Muscle layer of colon (tissue), 2 donors: Measurements from ENCODE around the gene OR4E1.
"Not testable (repeated sequence)": the region's sequence is repeated elsewhere in the genome, so short reads cannot be mapped to it uniquely, and the experiment has no call there.

ENCODE experiments used
- H3K27ac ChIP-seq: one replicate; pipeline ENCODE4 v1.7.0; 2013; ENCODE audit warnings: low read depth, mild to moderate bottlenecking, low read length, moderate library complexity
- H3K27me3 ChIP-seq, 2 donors: one replicate each; pipeline ENCODE4 v1.7.0; 2013; ENCODE audit warnings: low read length in 2 of 2, mild to moderate bottlenecking in 2 of 2; ENCODE audit not compliant: insufficient read depth in 2 of 2, control insufficient read depth in 1 of 2
- H3K36me3 ChIP-seq: one replicate; pipeline ENCODE4 v1.7.0; 2013; ENCODE audit warnings: mild to moderate bottlenecking, low read length; ENCODE audit not compliant: insufficient read depth
- H3K4me1 ChIP-seq: one replicate; pipeline ENCODE4 v1.7.0; 2013; ENCODE audit warnings: mild to moderate bottlenecking, low read length; ENCODE audit not compliant: insufficient read depth
- H3K4me3 ChIP-seq, 2 donors: one replicate each; pipeline ENCODE4 v1.7.0; 2013; ENCODE audit warnings: low read length in 2 of 2, low read depth in 1 of 2, mild to moderate bottlenecking in 1 of 2, moderate library complexity in 1 of 2
- H3K9ac ChIP-seq: one replicate; pipeline ENCODE4 v1.7.0; 2013; ENCODE audit warnings: low read length
- H3K9me3 ChIP-seq: one replicate; pipeline ENCODE4 v1.7.0; 2013; ENCODE audit warnings: mild to moderate bottlenecking, low read length
- donor health status: abdominal sarcoma.
- donor health status: Adenocarcinoma of cecum.

The OR4E1 gene

GRCh38 chr14:21697662-21698061, 24.0 kb upstream of the OR4E1 start:
- H3K4me3 ChIP-seq, H3K27me3 ChIP-seq, H3K36me3 ChIP-seq, H3K9ac ChIP-seq, H3K9me3 ChIP-seq, H3K27ac ChIP-seq, H3K4me1 ChIP-seq: not testable (repeated sequence)

- H3K36me3 ChIP-seq = no peaks in the 10 kb centered on the region
- no peak overlapping the region for H3K9ac ChIP-seq
- no peak overlapping the region for H3K4me3 ChIP-seq
- H3K9me3 ChIP-seq = no peaks in the 10 kb centered on the region
- no peaks in the 10 kb centered on the region for H3K4me1 ChIP-seq
- H3K27me3 ChIP-seq = no peaks in the 10 kb centered on the region
- H3K27ac ChIP-seq = no peak overlapping the region
These were observed 20.8 kb upstream of the OR4E1 start for GRCh38 chr14:21694425-21694824.

GRCh38 chr14:21686468-21686867, 12.8 kb upstream of the OR4E1 start:
- Histone ChIP-seq H3K36me3 (no peaks in the 10 kb centered on the region), H3K4me3 (no peak overlapping the region), H3K27me3 (no peaks in the 10 kb centered on the region), H3K4me1 (no peaks in the 10 kb centered on the region), H3K9ac (no peak overlapping the region), H3K27ac (no peak overlapping the region), H3K9me3 (no peaks in the 10 kb centered on the region)

GRCh38 chr14:21680072-21680471, 6.5 kb upstream of the OR4E1 start:
- Histone ChIP-seq H3K9ac (no peak overlapping the region), H3K4me3 (no peak overlapping the region), H3K27ac (no peak overlapping the region), H3K4me1 (no peaks in the 10 kb centered on the region), H3K9me3 (no peaks in the 10 kb centered on the region), H3K27me3 (no peaks in the 10 kb centered on the region), H3K36me3 (no peaks in the 10 kb centered on the region)

GRCh38 chr14:21675566-21675965, 1.9 kb upstream of the OR4E1 start:
- no peaks in the 10 kb centered on the region for H3K27me3 ChIP-seq
- no peak overlapping the region for H3K27ac ChIP-seq
- H3K36me3 ChIP-seq = no peaks in the 10 kb centered on the region
- H3K4me1 ChIP-seq = no peaks in the 10 kb centered on the region
- H3K4me3 ChIP-seq = no peak overlapping the region
- H3K9ac ChIP-seq = no peak overlapping the region
- H3K9me3 ChIP-seq = no peaks in the 10 kb centered on the region

GRCh38 chr14:21672116-21672515, 1.5 kb downstream of the OR4E1 start:
- H3K27ac ChIP-seq = no peak overlapping the region
- no peaks in the 10 kb centered on the region for H3K4me1 ChIP-seq
- H3K4me3 ChIP-seq = no peak overlapping the region
- no peaks in the 10 kb centered on the region for H3K9me3 ChIP-seq
- no peak overlapping the region for H3K9ac ChIP-seq
- no peaks in the 10 kb centered on the region for H3K27me3 ChIP-seq
- H3K36me3 ChIP-seq = no peaks in the 10 kb centered on the region

- Histone ChIP-seq H3K27me3 (no peaks in the 10 kb centered on the region), H3K36me3 (no peaks in the 10 kb centered on the region), H3K4me1 (no peaks in the 10 kb centered on the region), H3K9ac (no peak overlapping the region), H3K9me3 (no peaks in the 10 kb centered on the region), H3K4me3 (no peak overlapping the region), H3K27ac (no peak overlapping the region)
These were observed 2.2 kb downstream of the OR4E1 start for GRCh38 chr14:21671371-21671770.

- H3K27ac ChIP-seq = no peak overlapping the region
- H3K27me3 ChIP-seq = no peaks in the 10 kb centered on the region
- H3K36me3 ChIP-seq = no peaks in the 10 kb centered on the region
- H3K9me3 ChIP-seq = no peaks in the 10 kb centered on the region
- H3K9ac ChIP-seq = no peak overlapping the region
- H3K4me3 ChIP-seq = no peak overlapping the region
- H3K4me1 ChIP-seq = no peaks in the 10 kb centered on the region
These were observed 4.3 kb downstream of the OR4E1 start for GRCh38 chr14:21669284-21669683.

- H3K9me3 ChIP-seq = no peaks in the 10 kb centered on the region
- H3K36me3 ChIP-seq = no peaks in the 10 kb centered on the region
- H3K4me1 ChIP-seq = no peaks in the 10 kb centered on the region
- H3K9ac ChIP-seq = no peak overlapping the region
- no peaks in the 10 kb centered on the region for H3K27me3 ChIP-seq
- H3K27ac ChIP-seq = no peak overlapping the region
- no peak overlapping the region for H3K4me3 ChIP-seq
These were observed 5.2 kb downstream of the OR4E1 start for GRCh38 chr14:21668377-21668776.

GRCh38 chr14:21656980-21657379, 16.6 kb downstream of the OR4E1 start:
- H3K4me3 ChIP-seq = no peak overlapping the region
- no peaks in the 10 kb centered on the region for H3K9me3 ChIP-seq
- H3K9ac ChIP-seq = no peak overlapping the region
- H3K36me3 ChIP-seq = no peaks in the 10 kb centered on the region
- H3K27me3 ChIP-seq = no peaks in the 10 kb centered on the region
- no peak overlapping the region for H3K27ac ChIP-seq
- H3K4me1 ChIP-seq = no peaks in the 10 kb centered on the region

GRCh38 chr14:21654215-21654614, 19.4 kb downstream of the OR4E1 start:
- Histone ChIP-seq H3K36me3 (no peaks in the 10 kb centered on the region), H3K4me1 (no peaks in the 10 kb centered on the region), H3K27me3 (no peaks in the 10 kb centered on the region), H3K27ac (no peak overlapping the region), H3K9ac (no peak overlapping the region), H3K9me3 (no peaks in the 10 kb centered on the region), H3K4me3 (no peak overlapping the region)

GRCh38 chr14:21653331-21653885, 20.2 kb downstream of the OR4E1 start, which contains the start of gene OR4E2:
Gene OR4E2, plus strand, starts transcription at chr14:21653835. Its CDS starts 11,248 bp downstream, at chr14:21665083.
- no peaks in the 10 kb centered on the region for H3K9me3 ChIP-seq
- no peaks in the 10 kb centered on the region for H3K4me1 ChIP-seq
- no peaks in the 10 kb centered on the region for H3K27me3 ChIP-seq
- H3K4me3 ChIP-seq = no peak within 1 kb of the TSS
- H3K36me3 ChIP-seq = no peaks in the 10 kb centered on the region
- H3K27ac ChIP-seq = no peak within 1 kb of the TSS
- no peak within 1 kb of the TSS for H3K9ac ChIP-seq
